GM12865 (cell line): ENCODE measurements around the gene RAB43.
"Not testable (repeated sequence)": the region's sequence is repeated elsewhere in the genome, so short reads cannot be mapped to it uniquely, and the experiment has no call there.

Source experiments
- DNase-seq: peaks from one replicate; pipeline ENCODE4 v3.0.0; 2010; ENCODE audit warnings: low read depth
- H3K4me3 ChIP-seq: 2 replicates; pipeline ENCODE4 v1.5.1; 2011; ENCODE audit warnings: mild to moderate bottlenecking, low read depth, low read length, control low read depth
- TF ChIP-seq, protein P1 (sequence below): IDR thresholded peaks from 2 replicates; pipeline ENCODE4 v1.5.1; 2011; ENCODE audit warnings: low read length, control low read depth, low read depth, inconsistent platforms; ENCODE audit not compliant: insufficient read depth; ENCODE audit errors: missing control alignments

RAB43 gene

GRCh38 chr3:129104051-129104450, 17.6 kb downstream of the RAB43 start:
- H3K4me3 ChIP-seq = no peak overlapping the region
- DNase-seq = no peak
- TF ChIP-seq, protein P1, sequence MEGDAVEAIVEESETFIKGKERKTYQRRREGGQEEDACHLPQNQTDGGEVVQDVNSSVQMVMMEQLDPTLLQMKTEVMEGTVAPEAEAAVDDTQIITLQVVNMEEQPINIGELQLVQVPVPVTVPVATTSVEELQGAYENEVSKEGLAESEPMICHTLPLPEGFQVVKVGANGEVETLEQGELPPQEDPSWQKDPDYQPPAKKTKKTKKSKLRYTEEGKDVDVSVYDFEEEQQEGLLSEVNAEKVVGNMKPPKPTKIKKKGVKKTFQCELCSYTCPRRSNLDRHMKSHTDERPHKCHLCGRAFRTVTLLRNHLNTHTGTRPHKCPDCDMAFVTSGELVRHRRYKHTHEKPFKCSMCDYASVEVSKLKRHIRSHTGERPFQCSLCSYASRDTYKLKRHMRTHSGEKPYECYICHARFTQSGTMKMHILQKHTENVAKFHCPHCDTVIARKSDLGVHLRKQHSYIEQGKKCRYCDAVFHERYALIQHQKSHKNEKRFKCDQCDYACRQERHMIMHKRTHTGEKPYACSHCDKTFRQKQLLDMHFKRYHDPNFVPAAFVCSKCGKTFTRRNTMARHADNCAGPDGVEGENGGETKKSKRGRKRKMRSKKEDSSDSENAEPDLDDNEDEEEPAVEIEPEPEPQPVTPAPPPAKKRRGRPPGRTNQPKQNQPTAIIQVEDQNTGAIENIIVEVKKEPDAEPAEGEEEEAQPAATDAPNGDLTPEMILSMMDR = no peak

DNA sequence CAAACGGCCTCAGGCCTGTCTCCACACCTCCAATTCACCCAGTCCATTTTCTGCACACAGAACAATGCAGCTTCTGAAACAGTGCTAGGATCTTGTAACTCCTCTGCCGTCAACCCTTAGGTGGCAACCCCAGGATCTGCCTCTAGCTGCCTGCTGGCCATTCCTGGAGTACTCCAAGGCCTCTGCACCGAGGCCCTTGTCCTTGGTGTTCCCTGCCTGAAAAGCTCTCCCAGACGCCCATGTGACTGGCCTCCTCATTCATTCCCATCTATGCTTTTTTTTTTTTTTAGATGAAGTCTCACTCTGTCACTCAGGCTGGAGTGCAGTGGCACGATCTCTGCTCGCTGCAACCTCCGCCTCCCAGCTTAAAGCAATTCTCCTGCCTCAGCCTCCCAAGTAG, 18.3 kb downstream of the RAB43 start:
- TF ChIP-seq, protein P1 = no peak
- DNase-seq = no peak
- H3K4me3 ChIP-seq = no peak overlapping the region

DNA sequence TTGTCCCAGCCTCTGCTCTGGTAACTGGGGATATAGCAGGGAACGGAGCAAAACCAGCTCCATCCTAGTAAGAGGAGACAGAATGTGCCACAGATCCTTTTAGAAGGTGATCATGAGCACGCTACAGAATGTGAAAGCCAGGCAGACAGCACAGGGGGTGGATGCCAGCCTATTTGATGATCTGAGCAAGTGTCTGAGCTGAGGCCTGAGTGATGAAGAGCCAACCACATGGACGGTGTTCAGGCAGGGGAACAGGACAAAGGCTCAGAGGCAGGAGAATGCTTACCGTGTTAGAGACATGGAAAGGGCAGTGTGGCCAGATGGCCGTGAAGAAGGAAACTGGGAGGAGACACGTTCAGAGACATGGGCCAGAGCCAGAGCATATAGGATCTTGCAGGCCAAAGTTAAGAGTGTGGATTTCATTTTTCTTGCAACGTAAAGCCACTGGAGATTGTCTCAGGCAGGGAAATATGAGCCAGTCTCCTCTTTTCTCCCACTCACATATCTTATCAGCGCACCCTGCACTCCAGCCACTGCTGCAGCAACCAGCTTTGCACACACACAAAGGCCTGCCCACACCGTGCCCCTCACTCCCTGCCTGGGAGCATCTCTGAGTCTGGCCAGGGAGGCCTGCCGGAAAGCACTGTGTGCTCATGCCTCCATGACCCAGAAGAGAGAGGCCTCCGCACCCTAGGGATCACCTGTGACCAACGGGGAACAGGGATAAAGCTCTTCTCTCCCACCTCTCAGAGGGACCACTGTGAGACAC, 20.1 kb downstream of the RAB43 start:
- no peak for DNase-seq
- TF ChIP-seq, protein P1 = no peak
- H3K4me3 ChIP-seq = no peak overlapping the region

GRCh38 chr3:129100274-129100673, 21.3 kb downstream of the RAB43 start:
- H3K4me3 ChIP-seq = no peak overlapping the region
- TF ChIP-seq, protein P1 = no peak
- DNase-seq = no peak

DNA sequence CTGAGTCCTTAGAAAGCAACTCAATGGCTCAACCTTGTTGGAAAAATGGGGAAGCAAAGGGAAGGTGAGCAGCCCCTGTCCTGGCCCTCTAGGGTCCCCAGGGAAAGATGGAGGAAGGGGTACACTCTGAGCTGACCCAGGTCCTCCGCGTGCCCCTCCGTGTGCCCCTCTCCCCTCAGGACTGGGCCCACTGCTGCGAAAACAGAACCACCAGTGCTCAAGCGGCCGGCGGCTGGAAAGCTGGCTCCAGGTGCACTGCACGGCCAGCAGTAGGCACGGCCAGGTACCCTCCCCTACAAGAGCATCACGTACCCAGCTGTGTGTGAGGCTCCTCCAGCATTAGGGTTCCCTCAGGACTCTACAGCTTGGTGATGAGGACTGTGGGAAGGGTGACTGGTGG, 26.3 kb downstream of the RAB43 start:
- TF ChIP-seq, protein P1 = no peak
- H3K4me3 ChIP-seq = no peak overlapping the region
- no peak for DNase-seq

DNA sequence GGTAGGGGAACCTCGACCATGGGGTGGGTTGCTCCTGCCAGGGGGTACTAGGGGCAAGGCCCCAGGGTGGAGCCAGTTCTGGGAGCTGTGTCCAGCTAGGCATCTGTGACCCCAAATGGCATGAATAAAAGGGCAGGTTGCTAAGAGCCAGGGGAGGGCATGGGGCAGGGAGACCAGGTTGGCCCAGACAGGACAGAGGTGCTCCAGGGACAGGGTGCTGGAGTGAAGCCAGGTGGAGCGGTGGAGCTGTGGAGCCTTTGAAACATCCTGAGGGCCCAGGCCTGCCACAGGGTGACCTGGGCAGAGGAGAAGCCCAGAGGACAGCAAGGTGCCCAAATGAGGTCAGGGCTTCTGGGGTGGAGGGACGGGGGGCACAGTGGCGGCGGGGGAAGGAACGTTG, 33.3 kb downstream of the RAB43 start:
- not testable (repeated sequence) for H3K4me3 ChIP-seq, DNase-seq

DNA sequence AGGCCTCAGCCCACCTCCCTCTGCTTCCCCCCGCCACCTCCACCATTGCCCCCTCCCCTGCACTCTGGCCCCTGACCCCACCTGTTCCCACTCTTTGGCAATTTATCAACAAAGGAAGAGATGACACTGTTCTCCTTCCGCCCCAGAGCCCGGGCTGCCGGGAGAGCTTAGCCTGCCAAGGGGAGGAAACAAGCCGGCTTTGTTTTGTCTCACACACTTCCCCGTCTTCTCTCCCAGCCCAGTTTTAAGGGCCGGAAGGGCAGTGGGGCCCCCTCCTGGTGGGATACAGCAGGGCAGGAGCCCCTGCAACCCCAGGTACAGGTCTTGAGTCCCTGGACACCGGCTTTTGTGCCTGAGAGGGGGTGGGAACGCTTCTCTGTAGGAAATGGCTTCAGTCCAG, 33.7 kb downstream of the RAB43 start:
- DNase-seq, H3K4me3 ChIP-seq: not testable (repeated sequence)

DNA sequence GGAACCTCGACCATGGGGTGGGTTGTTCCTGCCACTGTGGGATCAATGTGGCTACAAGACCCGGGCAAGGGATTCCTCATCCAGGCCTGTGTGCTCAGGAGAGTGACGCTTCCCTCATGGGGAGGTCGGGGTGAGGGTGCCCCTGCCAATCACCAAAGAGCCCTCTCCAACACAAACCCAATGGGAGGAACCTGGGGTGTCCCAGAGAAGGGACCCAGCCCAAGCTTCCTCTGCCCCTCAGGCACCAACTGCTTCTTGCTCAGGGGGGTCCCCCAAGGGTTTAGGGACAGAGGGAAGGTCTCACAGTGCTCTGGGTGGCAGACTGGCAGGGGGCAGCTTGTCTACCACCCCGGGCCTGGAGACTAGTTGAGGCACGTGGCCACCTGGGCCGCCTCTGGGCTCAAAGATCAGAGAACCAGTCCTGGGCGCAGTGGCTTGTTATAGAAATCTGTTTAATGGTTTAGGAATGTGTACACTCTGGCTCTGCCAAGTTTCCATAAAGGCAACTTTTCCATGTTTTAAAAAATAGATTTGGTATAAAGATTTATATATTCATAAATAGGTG, 34.4 kb downstream of the RAB43 start:
- H3K4me3 ChIP-seq = no peak overlapping the region
- DNase-seq = no peak
- TF ChIP-seq, protein P1 = no peak
